ENCODE data around the gene PTPN12. TPM values are rescaled to one million over a fixed set of nuclear protein-coding genes. Genes with fewer than 3 reads are reported as not detected.
"Not testable (repeated sequence)": the region's sequence is repeated elsewhere in the genome, so short reads cannot be mapped to it uniquely, and the experiment has no call there.

The PTPN12 gene
- total RNA-seq, 3 donors from 2014 or later: 161 to 176 (median 168) TPM

- no peak overlapping the region for H3K27ac ChIP-seq
- no peak overlapping the region for H3K4me3 ChIP-seq
- DNase-seq (ENCODE audit: low spot score in 2 of 2): no peak
- no peaks in the 10 kb centered on the region for H3K36me3 ChIP-seq
- H3K4me1 ChIP-seq: no peaks in the 10 kb centered on the region
- H3K27me3 ChIP-seq: no peaks in the 10 kb centered on the region
- H3K9me3 ChIP-seq: no peaks in the 10 kb centered on the region
- TF ChIP-seq POLR2AphosphoS5 (IDR thresholded peaks at IDR 0.05): no peak
- no peak for TF ChIP-seq CTCF (IDR thresholded peaks at IDR 0.05)
- TF ChIP-seq POLR2A (IDR thresholded peaks at IDR 0.05): no peak
- intact Hi-C loops (cut with DNase I; ENCODE audit: low total_unique reads): no loop called here
These were observed 4.8 kb upstream of the PTPN12 start for GRCh38 chr7:77532247-77532646.

- H3K9me3 ChIP-seq; H3K4me1 ChIP-seq; DNase-seq (ENCODE audit: low spot score in 2 of 2); H3K27ac ChIP-seq; H3K36me3 ChIP-seq; H3K27me3 ChIP-seq; intact Hi-C loops (cut with DNase I; ENCODE audit: low total_unique reads); H3K4me3 ChIP-seq: not testable (repeated sequence)
These were observed 4.4 kb upstream of the PTPN12 start for GRCh38 chr7:77532732-77533131.

GRCh38 chr7:77534046-77534445 lies 3.0 kb upstream of the PTPN12 start:
- H3K27ac ChIP-seq; H3K36me3 ChIP-seq; H3K27me3 ChIP-seq; DNase-seq (ENCODE audit: low spot score in 2 of 2); H3K4me3 ChIP-seq; H3K4me1 ChIP-seq; H3K9me3 ChIP-seq; intact Hi-C loops (cut with DNase I; ENCODE audit: low total_unique reads): not testable (repeated sequence)

GRCh38 chr7:77536017-77536412 lies 1.1 kb upstream of the PTPN12 start:
- Histone ChIP-seq H3K27me3 (no peaks in the 10 kb centered on the region), H3K27ac (peak overlapping the region; percentile 91 to 99), H3K4me1 (peaks cover 4 to 11% of the 10 kb centered on the region in 2 donors), H3K36me3 (no peaks in the 10 kb centered on the region), H3K4me3 (peak overlapping the region; percentile 92 to 99 (median 95)), H3K9me3 (no peaks in the 10 kb centered on the region)
- no peak for DNase-seq (ENCODE audit: low spot score in 2 of 2)
- no peak for TF ChIP-seq POLR2AphosphoS5 (IDR thresholded peaks at IDR 0.05)
- TF ChIP-seq POLR2A (IDR thresholded peaks at IDR 0.05): no peak
- no peak for TF ChIP-seq CTCF (IDR thresholded peaks at IDR 0.05)
- intact Hi-C loops (cut with DNase I; ENCODE audit: low total_unique reads): no loop called here

- Histone ChIP-seq H3K9me3 (no peaks in the 10 kb centered on the region), H3K4me3 (peak overlapping the region; percentile 92 to 99 (median 95)), H3K4me1 (peaks cover 4 to 11% of the 10 kb centered on the region in 2 donors), H3K27me3 (no peaks in the 10 kb centered on the region), H3K27ac (peak overlapping the region; percentile 91 to 99), H3K36me3 (no peaks in the 10 kb centered on the region)
- intact Hi-C loops (cut with DNase I; ENCODE audit: low total_unique reads): no loop called here
- DNase-seq (ENCODE audit: low spot score in 2 of 2): peak; percentile 96 to 97
- peak; percentile 88 for TF ChIP-seq POLR2A (IDR thresholded peaks at IDR 0.05)
- TF ChIP-seq POLR2AphosphoS5 (IDR thresholded peaks at IDR 0.05): peak; percentile 71 to 88 (median 82)
- TF ChIP-seq CTCF (IDR thresholded peaks at IDR 0.05): no peak
These were observed 521 bp upstream of the PTPN12 start for GRCh38 chr7:77536413-77537135.

GRCh38 chr7:77537778-77538280 lies 734 bp downstream of the PTPN12 start:
- DNase-seq (ENCODE audit: low spot score in 2 of 2): no peak
- Histone ChIP-seq H3K36me3 (no peaks in the 10 kb centered on the region), H3K27me3 (no peaks in the 10 kb centered on the region), H3K9me3 (no peaks in the 10 kb centered on the region), H3K27ac (peak overlapping the region; percentile 91 to 99), H3K4me1 (peaks cover 6 to 14% of the 10 kb centered on the region in 2 donors), H3K4me3 (peak overlapping the region; percentile 92 to 99 (median 95))
- intact Hi-C loops (cut with DNase I; ENCODE audit: low total_unique reads): no loop called here
- TF ChIP-seq POLR2AphosphoS5 (IDR thresholded peaks at IDR 0.05) (no peak), CTCF (IDR thresholded peaks at IDR 0.05) (no peak), POLR2A (IDR thresholded peaks at IDR 0.05) (peak; percentile 9)

Data from breast epithelium (tissue), 4 donors.